HUES6 (cell line): Measurements from ENCODE around the gene GRM4.

Source experiments
- H3K27ac ChIP-seq: 2 replicates; pipeline ENCODE4 v1.7.0; 2013; ENCODE audit warnings: low read depth, mild to moderate bottlenecking, low read length, inconsistent platforms
- H3K27me3 ChIP-seq: 2 replicates; pipeline ENCODE4 v1.6.1; 2013; ENCODE audit warnings: low read length; ENCODE audit not compliant: control insufficient read depth, insufficient read depth
- H3K36me3 ChIP-seq: 2 replicates; pipeline ENCODE4 v1.6.1; 2013; ENCODE audit warnings: low read length; ENCODE audit not compliant: control insufficient read depth, insufficient read depth
- H3K4me1 ChIP-seq: 2 replicates; pipeline ENCODE4 v1.6.1; 2013; ENCODE audit warnings: low read length; ENCODE audit not compliant: control insufficient read depth, insufficient read depth
- H3K4me3 ChIP-seq: 2 replicates; pipeline ENCODE4 v1.5.1; 2013; ENCODE audit warnings: low read depth, low read length
- H3K9ac ChIP-seq: one replicate; pipeline ENCODE4 v1.6.1; 2013; ENCODE audit warnings: mild to moderate bottlenecking, low read length
- H3K9me3 ChIP-seq: 2 replicates; pipeline ENCODE4 v1.6.1; 2013; ENCODE audit warnings: low read depth, low read length; ENCODE audit not compliant: control insufficient read depth, insufficient read depth

GRM4 gene

DNA sequence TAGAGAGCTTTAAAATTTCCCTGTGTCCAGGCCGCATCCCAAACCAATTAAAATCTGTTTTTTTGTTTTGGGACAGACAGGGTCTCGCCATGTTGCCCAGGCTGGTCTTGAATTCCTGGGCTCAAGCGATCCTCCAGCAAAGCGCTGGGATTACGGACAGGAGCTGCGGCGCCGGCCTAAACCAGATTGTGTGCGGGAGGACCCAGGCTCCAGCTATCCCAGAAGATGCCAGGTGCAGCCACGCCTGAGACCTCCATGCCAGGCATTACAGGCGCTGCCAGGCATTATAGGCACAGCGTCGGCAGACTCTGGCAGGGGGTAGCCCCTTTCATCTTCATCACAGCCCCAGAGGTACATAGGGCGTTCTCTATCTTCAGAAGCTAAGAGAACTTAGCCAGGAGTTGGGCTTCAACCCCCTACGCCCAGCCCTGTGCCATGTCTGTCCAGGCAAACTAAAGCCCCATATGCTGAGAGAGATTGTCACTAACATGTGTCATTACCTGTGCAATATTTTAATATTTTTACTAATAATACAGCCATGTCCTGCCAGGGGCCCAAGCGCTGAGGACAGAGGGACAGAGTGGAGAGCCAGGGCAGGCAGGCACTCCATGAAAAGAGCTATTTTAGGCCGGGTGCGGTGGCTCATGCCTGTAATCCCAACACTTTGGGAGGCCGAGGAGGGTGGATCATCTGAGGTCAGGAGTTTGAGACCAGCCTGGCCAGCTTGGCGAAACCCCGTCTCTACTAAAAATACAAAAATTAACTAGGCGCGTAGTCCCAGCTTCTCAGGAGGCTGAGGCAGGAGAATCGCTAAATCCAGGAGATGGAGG, 9.8 kb upstream of the GRM4 start:
- H3K36me3 ChIP-seq: no peaks in the 10 kb centered on the region
- peaks cover 23% of the 10 kb centered on the region for H3K4me1 ChIP-seq
- H3K27me3 ChIP-seq: peaks cover 47% of the 10 kb centered on the region
- H3K4me3 ChIP-seq: peak overlapping the region; percentile 50; the same call in 1 of the 2 replicates
- H3K9me3 ChIP-seq: peaks cover 12% of the 10 kb centered on the region
- H3K9ac ChIP-seq: no peak overlapping the region
- no peak overlapping the region for H3K27ac ChIP-seq

DNA sequence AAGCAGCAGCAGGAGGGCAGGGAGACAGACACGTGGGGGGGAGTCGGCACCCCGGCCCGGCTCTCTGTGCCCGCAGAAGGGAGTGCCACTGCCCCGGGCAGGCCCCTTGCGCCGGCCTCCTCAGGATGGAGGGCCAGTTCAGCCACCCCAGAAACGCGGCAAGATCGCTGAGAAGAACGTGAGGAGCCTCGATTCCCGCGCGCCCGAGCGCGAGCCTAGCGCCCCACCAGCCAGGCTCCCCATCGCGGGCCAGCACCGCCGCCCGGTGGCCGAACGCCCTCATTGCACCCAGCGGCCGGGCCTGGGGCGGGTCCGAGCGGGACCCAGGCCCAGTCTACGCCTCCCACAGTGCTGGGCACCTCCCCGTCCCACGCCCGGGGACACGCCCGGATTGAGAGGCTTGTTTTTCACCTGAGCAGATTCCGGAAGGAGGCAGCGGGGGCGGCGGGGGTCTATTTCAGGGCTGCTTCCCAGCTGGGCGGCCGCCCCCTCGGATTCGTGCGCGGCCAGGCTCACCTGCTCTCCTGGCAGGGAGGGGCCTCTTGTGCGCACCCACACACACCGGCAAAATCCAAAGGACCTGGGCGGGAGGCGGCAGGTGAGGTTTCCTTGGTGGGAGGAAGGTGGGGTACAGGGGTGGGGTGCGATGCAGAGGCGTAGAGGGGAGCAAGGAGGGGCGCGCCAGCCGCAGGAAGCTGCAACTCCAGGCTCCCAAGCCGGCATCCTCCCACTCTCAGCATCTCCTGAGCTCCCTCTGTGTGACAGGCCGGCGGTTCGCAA, 9.0 kb upstream of the GRM4 start:
- peak overlapping the region; percentile 50 for H3K4me3 ChIP-seq
- H3K4me1 ChIP-seq: peaks cover 30% of the 10 kb centered on the region
- H3K27ac ChIP-seq: no peak overlapping the region
- no peaks in the 10 kb centered on the region for H3K36me3 ChIP-seq
- peaks cover 7% of the 10 kb centered on the region for H3K9me3 ChIP-seq
- peak overlapping the region; percentile 13 for H3K9ac ChIP-seq
- peaks cover 55% of the 10 kb centered on the region for H3K27me3 ChIP-seq

DNA sequence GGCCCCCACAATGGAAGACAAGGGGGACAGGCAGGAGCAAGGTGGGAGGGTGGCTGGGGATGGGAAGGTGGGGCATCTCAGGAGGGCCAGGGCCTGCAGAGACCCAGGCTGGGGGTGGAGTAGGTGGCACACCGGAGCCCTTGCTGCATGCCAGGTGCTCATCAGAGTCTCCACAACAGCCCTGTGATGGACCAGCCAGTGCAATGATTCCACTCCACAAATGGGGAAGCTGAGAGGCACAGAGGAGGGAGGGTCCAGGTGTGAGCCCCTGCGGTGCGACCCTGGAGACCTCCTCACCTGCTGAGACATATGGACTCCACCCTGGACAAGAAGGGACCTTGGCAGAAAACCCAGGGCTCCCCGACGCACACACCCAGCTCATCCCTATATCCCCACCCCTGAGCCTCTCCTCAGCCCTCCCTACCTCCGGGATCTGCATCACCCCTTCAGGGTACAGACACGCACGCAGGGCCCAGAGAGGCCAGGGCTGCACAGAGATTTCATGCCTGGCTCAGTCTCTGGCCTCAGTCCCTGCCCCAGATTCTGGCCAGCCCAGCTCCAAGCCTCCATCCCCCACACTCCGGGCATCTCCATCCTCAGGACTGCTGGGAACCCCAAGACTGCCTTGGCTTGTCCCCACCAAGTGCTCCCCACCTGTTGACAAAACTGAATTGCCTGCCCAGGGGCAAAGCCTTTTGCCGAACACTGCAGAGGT, 7.1 kb upstream of the GRM4 start:
- Histone ChIP-seq H3K36me3 (no peaks in the 10 kb centered on the region), H3K4me1 (peaks cover 49% of the 10 kb centered on the region), H3K27me3 (peaks cover 68% of the 10 kb centered on the region), H3K4me3 (no peak overlapping the region), H3K27ac (no peak overlapping the region), H3K9ac (no peak overlapping the region), H3K9me3 (no peaks in the 10 kb centered on the region)

DNA sequence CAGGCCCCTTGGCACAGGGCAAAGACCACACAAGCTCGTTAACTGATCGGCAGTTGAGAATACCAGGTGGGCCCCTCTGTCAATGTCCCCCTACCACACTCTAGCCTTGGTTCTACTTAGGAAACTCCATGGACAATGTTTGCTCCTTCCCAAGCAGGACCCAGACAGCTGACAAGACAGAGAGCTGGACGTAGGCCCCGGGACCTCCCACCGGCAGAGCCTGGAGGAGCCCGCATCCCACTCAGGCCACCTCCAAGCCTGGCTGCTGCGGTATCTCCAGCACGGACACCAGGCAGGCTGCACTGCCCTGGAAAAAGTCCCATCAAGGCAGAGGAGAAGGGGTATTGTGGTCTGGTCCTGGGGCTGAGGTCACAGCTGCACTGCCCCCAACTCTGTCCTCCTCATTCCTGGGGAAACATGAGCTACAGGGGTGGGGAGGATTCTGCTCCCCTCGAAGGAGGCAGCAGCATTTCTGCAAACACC, 6.2 kb upstream of the GRM4 start:
- H3K9me3 ChIP-seq: no peaks in the 10 kb centered on the region
- H3K9ac ChIP-seq: no peak overlapping the region
- H3K27ac ChIP-seq: no peak overlapping the region
- H3K4me1 ChIP-seq: peaks cover 49% of the 10 kb centered on the region
- no peak overlapping the region for H3K4me3 ChIP-seq
- peaks cover 69% of the 10 kb centered on the region for H3K27me3 ChIP-seq
- no peaks in the 10 kb centered on the region for H3K36me3 ChIP-seq

DNA sequence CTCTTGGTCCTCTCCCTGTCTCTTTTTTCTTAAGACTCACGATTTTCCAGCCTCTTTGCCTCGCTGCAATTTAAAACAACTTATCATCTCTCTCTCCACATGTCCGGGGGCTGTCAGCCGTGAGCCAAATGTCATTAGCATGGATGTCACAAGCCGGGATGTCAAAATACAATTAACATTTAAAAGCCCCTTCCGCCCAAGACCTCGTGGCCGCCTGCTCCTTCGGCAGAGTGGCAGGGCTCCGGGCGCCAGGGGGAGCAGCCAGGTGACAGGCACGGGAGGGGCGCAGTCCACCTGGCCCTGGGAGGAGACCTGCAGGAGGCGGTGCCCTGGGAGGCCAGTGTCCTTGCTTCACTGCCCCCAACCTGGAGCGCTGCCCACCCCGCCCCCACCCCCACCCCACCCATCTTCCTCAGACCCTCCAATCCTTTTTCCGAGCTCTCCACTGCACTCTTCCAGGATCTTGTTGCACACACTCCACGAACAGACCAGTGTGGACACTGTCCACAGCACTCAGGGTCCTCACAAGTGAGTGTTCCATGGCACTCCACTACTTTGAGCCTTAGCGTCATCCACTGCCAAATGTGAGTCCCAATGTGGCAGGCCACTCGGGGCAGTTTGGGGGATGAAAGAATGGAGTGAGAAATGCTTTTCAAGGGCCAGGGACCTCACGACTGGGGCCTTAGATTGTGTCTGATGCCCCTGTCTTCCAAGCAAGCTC, 5.6 kb upstream of the GRM4 start:
- Histone ChIP-seq H3K4me1 (peaks cover 50% of the 10 kb centered on the region), H3K9ac (no peak overlapping the region), H3K36me3 (no peaks in the 10 kb centered on the region), H3K9me3 (no peaks in the 10 kb centered on the region), H3K27ac (no peak overlapping the region), H3K27me3 (peaks cover 75% of the 10 kb centered on the region), H3K4me3 (no peak overlapping the region)

DNA sequence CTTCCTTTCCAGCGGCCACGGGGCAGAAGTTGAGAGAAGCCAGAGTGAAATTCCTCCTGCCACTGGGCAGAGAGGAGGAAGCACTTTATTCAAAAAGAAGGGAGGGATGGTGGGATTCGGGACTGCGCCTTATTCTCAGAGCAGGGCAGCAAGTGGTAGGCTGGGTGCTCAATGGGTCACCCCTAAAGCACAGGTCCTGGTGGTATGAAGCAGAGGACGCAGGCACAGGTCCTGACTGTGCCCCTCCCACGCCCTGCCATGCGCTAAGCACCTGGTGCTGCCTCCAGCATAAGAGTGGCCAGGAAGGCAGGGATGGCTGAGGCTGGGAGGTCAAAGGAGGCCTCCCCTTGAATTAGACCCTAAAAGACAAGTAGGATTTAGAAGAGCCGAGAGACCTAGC, 4.9 kb upstream of the GRM4 start:
- H3K27ac ChIP-seq: no peak overlapping the region
- H3K4me1 ChIP-seq: peaks cover 57% of the 10 kb centered on the region
- H3K27me3 ChIP-seq: peaks cover 80% of the 10 kb centered on the region
- H3K4me3 ChIP-seq: no peak overlapping the region
- no peaks in the 10 kb centered on the region for H3K36me3 ChIP-seq
- no peaks in the 10 kb centered on the region for H3K9me3 ChIP-seq
- no peak overlapping the region for H3K9ac ChIP-seq

DNA sequence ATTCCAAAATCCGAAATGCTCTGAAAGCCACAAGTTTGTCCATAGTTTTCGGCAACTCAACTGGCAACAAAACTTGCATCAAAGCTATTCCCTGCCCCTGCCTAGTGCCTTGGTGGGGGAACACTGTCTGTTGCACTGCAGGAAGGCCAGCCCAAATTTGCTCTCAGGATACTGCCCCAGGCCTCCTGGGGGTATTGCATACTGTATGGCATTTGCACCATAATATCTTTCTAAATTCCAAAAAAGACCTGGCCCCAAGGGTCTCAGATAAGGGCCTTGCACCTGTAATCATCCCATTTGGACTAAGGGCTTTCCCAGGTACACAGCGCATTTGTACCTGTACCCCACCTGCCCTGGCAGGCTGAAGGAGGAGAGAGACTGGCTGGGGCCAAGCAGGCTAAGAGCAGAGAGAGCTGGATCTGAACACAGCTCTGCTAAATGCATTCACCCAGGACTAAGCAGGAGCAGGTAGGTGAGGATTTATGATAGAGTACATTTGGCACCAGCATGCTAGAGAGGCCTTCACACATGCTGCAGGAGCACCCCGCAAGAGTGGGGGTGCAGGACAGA, 4.0 kb upstream of the GRM4 start:
- peaks cover 81% of the 10 kb centered on the region for H3K27me3 ChIP-seq
- H3K9ac ChIP-seq: no peak overlapping the region
- H3K36me3 ChIP-seq: no peaks in the 10 kb centered on the region
- H3K9me3 ChIP-seq: no peaks in the 10 kb centered on the region
- no peak overlapping the region for H3K4me3 ChIP-seq
- peaks cover 57% of the 10 kb centered on the region for H3K4me1 ChIP-seq
- H3K27ac ChIP-seq: no peak overlapping the region

DNA sequence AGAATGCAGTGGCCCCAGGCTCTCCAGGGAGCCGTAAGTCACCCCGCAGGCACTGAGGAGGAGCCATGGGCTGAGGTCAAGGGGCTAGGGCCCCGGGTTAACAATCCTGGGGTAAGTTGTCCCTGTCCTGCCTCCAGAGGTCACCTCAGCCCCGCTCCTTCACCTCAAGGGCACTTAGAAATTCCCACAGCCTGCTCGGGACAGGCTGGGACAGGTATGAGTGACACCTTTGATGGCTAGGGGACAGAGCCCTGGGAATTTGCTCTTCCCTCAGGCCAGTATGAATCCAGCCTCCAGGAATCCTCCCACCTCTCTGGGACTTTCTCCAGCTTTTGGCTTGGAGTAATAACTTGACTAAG, 3.5 kb upstream of the GRM4 start:
- Histone ChIP-seq H3K27me3 (peaks cover 83% of the 10 kb centered on the region), H3K4me1 (peaks cover 55% of the 10 kb centered on the region), H3K9ac (no peak overlapping the region), H3K4me3 (no peak overlapping the region), H3K9me3 (no peaks in the 10 kb centered on the region), H3K36me3 (no peaks in the 10 kb centered on the region), H3K27ac (no peak overlapping the region)

DNA sequence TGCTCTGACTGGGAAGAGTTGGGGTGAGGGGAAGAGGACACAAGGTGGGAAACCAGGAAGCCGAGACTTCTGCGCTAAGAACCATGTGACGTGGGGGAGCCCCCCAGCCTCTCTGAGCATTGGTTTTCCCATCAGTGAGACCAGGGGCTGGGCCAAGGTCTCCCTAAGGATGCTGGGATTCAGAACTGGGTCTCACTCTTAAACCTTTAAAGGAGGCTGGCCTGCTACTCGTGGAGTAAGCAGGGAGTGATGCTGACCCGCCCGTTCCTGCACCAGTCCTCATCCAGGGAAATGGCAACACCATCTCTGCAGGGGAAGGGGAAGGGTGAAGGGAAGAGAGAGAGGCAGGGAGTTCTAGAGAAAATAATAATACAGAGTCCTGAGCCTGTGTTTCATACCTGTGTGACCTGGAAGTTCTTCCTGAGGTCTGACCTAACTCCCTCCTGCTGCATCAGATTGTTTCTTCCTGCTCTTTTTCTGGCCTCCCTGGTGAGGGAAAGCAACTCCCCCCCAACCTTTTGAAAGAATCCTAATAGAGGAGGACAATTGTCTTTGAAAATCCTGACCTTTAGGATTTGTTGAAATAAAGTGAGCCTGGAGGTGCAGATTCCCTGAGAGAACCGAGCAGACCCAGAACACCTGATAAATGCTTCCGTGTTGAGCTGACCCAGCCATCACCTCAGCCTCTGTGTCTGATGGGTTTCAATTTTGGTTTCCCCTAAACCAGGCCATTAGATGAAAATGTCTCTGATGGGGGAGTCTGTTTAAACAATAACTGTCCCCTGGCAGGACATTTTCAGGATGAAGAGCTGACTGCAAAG, 3.0 kb upstream of the GRM4 start:
- Histone ChIP-seq H3K27ac (no peak overlapping the region), H3K4me3 (no peak overlapping the region), H3K9ac (no peak overlapping the region), H3K9me3 (no peaks in the 10 kb centered on the region), H3K36me3 (no peaks in the 10 kb centered on the region), H3K27me3 (peaks cover 83% of the 10 kb centered on the region), H3K4me1 (peaks cover 49% of the 10 kb centered on the region)
